ENCODE measurements around the gene PHYKPL.
"Not testable (repeated sequence)": the region's sequence is repeated elsewhere in the genome, so short reads cannot be mapped to it uniquely, and the experiment has no call there.

PHYKPL gene

GRCh38 chr5:178205749-178206047 lies 26.9 kb downstream of the PHYKPL start:
- DNase-seq: no peak

DNA sequence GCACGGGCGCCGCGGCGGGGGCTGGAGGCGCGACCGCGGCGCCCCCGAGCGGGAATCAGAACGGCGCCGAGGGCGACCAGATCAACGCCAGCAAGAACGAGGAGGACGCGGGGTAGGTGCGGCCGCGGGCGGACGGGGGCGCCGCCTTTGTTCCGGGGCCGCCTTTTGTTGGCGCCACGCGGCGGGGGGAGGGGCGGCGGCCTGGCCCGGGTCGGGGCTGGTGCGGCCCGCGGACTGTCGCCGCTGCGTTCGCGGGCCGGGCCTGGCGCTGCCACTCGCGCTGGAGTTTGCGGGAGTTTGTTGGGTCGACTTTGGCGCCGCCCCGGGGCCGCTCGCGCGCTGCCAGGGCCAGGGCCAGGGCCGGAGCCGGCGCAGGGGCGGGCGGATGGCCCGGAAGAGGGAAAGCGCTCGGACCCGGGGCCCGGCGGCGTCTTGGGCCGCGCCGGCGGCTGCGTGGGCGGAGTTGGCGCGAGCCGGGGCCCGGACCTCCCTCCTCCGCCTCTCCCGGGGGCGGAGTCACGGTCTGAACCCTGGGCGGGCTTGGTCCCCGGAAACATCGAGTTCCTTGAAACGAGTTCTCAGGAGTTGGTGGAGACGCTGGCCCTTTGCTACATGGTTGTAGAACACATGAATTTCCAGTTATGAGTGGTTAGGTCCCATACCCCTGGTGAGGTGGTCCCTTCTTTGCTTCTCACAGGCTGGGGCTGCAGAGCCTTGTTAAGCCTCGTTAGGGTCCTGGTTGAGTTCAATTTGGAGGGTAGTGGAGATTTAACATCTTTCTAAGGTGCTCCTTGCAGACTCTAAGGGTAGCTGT lies 27.5 kb downstream of the PHYKPL start:
- peak in 1 of 2 experiments; percentile 41 for DNase-seq

- DNase-seq: peak; percentile 88 to 93
Measured at GRCh38 chr5:178204182-178204934, 28.2 kb downstream of the PHYKPL start, which contains the start of gene HNRNPAB. HNRNPAB (plus strand) TSS chr5:178204533; CDS start chr5:178204838, 305 bp downstream.

DNA sequence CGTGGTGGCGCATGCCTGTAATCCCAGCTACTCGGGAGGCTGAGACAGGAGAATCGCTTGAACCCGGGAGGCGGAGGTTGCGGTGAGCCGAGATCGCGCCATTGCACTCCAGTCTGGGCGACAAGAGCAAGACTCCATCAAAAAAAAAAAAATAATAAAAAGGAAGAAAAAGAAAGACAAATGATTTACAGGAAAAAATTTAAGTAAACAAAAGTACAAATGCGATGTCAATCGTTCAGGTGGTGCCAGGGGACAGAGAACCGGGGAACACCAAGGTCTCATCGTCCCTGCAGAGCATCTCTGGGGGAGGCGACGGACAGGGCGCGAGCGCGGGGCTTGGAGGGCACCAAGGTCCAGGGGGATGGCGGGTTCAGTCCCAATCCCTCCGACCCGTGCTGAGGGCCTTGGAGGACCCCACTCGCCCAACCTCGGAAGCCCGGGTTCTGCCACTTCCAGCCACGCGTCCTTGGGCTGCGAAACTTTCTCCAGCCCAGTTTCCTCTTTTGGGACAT lies 28.9 kb downstream of the PHYKPL start:
- DNase-seq: no peak

- no peak for DNase-seq
Measured at GRCh38 chr5:178202541-178202940, 30.1 kb downstream of the PHYKPL start.

DNA sequence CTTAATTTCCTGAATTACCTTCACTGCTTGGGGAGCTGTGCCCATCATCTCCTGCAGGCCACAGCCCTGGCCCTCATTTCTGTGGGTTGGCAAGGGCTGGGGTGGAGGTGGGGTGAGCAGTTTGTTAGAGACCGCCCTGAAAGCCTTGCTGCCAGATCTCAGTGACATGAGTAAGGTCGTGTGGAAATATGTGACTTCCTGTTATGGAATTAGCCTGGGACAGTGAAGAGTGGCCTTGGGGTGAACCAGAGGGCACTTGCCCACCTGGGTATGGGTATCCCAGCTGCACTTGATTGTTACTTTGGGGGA lies 30.7 kb downstream of the PHYKPL start:
- no peak for DNase-seq

DNA sequence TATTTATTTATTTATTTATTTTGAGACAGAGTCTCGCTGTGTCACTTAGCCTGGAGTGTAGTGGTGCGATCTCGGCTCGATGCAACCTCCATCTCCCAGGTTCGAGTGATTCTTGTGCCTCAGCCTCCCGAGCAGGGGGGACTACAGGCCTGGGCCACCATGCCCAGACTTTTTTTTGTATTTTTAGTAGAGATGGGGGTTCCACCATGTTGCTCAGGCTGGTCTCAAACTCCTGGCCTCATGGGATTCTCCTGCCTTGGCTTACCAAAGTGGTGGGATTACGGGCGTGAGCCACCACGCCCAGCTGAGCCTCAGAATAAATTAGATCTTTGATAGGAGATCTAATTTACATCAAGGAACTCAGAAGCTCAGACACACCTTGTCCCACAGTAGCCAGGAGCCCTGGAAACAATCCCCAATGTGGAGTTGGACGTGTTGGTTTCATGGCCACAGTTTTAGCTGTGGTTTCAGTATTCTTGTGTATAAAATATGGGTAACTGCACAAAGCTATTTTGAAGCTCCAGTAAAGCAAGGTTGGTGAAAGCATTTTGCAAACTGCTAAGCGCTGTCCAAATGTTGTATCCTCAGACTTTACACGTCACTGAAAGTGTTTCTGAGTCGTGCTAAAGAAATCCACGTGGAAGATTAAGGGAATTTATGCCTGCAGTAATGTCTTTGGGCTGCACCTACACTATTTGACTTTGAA lies 31.2 kb downstream of the PHYKPL start:
- DNase-seq: no peak

DNA sequence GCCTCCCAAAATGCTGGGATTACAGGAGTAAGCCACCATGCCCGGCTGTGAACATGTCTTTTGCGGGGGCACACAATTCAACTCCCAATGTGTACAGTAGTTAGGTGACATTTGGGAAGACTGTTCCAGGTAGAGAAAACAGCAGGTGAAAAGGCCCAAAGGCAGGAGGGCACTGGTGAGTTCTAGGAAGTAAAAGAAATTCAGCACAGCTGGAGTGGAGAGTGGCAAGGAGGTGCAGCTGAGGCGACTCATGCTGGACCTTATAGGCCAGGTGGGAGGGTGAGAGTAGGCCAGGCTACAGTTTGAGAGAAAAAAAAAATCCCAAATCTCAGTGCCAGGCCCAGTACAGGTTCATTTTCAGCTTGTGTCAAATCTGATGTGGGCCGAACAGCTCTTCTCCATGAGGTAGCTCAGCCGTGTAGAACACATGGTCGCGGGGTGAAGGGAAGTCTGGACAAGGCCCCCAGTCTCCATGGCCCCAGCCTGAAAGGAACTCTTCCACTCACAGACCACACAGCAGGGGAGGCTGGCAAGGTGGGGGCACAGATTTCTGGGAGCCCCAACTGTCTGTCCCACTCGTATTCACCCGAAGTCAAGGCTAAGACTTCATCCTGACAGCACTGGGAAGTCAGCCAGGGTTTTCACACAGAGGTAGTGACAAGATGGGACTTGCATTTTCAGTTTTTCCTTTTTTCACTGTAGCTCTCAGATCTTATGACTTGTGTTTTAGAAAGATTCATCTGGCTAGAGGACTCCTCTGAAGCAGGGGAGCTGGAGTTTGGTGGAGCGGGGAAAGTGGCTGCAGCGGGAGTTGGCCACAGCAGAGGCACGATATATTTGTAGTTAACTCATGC lies 32.8 kb downstream of the PHYKPL start:
- no peak for DNase-seq

DNA sequence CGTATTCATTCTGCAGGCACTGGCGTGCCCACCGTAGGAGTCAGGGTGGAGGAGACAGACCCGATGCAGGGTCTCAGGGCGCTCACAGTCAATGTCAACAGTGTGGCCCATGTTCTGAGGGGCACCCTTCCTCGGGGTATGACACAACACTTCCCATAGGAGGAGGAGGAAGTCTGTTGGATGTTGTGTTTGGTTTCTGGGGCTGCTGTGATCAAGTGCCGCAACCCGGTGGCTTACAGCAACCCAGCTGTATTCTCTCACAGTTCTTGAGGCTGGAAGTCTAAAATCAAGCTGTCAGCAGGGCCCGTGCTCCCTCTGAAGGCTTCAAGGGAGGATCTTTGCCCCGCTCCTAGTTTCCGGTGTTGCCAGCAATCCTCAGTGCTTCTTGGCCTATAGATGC lies 33.9 kb downstream of the PHYKPL start:
- DNase-seq: no peak

- DNase-seq: not testable (repeated sequence)
Measured at GRCh38 chr5:178198151-178198550, 34.5 kb downstream of the PHYKPL start.

DNA sequence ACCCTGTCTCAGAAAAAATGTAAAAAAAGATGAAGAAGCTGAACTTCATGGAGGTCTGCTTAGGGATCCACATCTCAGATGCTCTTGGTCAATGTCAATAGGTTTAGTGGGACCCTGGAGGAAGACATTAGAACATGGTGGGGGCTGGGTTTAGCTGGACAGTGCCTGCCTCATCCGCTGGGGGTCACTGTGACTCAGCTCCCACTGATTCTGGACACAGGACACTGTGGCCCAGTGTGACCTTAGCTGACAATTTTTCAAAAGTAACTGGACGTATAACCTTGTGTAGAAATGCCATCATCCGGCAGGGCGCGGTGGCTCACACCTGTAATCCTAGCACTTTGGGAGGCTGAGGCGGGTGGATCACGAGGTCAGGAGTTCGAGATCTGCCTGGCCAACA lies 35.6 kb downstream of the PHYKPL start:
- DNase-seq: no peak

DNA sequence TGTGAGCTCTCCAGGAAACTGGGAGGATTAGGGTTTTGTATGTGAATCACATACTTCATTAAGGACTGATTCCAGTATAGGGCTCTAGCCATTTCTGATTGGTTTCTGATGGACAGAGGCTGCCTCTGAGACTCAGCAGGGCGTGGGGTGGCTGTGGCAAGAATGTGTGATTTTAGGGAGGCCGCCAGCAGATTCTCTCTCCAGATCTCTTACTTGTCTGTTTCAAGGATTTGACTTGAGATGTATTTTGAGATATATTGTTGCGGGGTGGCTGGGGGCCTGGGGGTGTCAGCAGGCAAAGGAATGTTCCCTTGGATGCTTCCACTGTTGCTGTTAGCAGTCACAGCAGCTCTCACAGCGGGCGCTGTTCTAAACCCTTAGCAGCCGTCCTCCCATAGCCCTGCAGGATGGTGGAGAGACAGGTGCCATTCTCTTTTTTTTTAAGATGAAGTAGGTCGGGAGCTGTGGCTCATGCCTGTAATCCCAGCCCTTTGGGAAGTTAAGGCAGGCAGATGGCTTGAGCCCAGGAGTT lies 36.3 kb downstream of the PHYKPL start:
- no peak for DNase-seq

GRCh38 chr5:178194026-178194425 lies 38.6 kb downstream of the PHYKPL start:
- no peak for DNase-seq

DNA sequence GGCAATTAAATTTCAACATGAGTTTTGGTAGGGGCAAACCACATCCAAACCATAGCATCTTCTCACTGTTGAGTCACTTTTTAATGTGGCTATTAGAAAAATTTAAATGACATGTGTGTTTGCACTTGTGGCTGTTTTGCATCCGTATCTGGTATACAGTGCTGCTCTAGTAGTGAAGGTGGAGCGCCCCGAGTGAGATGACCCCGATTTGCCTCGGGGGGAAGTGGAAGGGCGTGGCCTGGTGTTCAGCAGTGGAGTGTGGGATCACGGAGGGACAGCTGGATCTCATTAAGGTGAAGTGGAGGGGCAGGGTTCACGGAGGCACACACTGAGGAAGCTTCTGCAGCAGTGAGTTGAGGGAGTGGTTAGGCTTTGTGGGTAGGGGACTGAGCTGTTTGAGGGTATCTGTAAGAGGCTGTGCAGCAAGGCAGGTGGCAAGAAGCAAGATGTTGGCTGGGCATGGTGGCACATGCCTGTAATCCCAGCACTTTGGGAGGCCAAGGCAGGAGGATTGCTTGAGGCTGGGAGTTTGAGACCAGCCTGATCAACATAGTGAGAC lies 39.3 kb downstream of the PHYKPL start:
- DNase-seq: no peak

DNA sequence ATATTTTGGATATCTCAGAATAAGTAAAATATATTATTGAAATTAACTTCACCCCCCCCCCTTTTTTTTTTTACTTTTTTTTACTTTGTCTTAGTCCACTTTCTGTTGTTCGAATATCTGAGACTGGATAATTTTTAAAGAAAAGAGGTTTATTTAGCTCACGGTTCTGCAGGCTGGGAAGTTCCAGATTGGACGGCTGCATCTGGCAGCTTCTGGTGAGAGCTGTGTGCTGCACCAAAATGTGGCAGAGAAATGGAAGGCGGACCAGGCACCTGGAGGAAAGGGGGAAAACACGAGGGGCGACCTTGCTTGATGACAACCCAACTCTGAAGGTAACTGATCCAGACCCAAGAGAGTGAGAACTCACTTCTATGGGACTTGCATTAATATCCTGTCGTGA lies 39.8 kb downstream of the PHYKPL start:
- no peak for DNase-seq

- no peak for DNase-seq
Measured at GRCh38 chr5:178192244-178192643, 40.4 kb downstream of the PHYKPL start.

- DNase-seq: no peak
Measured at GRCh38 chr5:178191661-178192060, 40.9 kb downstream of the PHYKPL start.

GRCh38 chr5:178189433-178189832 lies 43.2 kb downstream of the PHYKPL start:
- no peak for DNase-seq

DNA sequence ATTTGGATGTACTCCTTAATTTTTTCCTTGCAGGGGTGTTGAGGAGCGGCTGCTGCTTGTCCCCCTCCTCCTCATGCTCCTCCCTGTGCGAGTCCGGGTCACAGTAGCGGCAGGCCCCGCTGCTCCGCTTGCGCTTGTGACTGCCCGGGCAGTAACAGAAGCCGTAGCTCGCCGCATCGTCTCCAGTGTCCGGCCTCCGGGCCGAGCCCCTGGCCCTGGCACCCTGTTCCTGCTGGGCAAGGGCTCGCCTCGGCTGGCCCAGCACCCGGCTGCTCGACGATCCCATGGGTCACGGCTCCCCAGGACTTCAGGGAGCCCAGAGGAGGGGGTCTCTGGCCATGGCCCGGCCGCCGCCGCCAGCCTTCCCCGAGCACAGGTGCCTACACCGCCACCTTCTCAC lies 45.6 kb downstream of the PHYKPL start, which contains the start of gene GMCL2:
GMCL2 (minus strand) TSS at position 358 of the 400 bp plus-strand sequence; CDS start at position 286, 72 bp downstream.
- no peak for DNase-seq

DNA sequence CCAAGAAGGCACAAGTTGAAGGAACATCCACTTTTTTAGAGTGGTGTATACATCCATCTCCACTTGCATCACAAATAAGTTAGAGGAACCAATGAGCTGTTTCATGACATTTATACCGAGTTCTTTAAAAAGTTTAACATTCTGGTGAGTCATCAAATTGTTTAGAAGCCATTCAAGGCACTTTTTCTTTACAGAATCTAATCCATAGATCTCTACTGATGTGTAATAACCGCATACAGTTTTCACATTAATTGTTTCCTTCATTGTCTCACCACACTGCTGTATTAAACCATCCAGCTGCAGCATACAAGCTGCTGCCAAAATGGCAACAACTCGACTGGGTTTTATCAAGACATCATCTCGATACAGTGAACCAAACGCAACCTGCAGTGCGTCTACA lies 46.2 kb downstream of the PHYKPL start:
- DNase-seq: no peak

- DNase-seq: no peak
Measured at GRCh38 chr5:178182158-178182876, 50.3 kb downstream of the PHYKPL start.
